ENCODE measurements around the gene NKAIN4. TPM values are rescaled to one million over a fixed set of nuclear protein-coding genes. Genes with fewer than 3 reads are reported as not detected.

Gene NKAIN4
- total RNA-seq, 1 donor from 2014 or later: not detected

GRCh38 chr20:63220696-63221399, 33.4 kb downstream of the NKAIN4 start:
- no peak overlapping the region for H3K4me3 Mint-ChIP-seq
- H3K27ac Mint-ChIP-seq: no peak overlapping the region
- intact Hi-C loops (cut with micrococcal nuclease): loop anchor here (5.0 kb wide), 1 partner anchor 751 kb away; no protein-coding TSS in a partner anchor
- no peak for ATAC-seq (ENCODE audit: low read depth)
- no peak for DNase-seq
- ChIA-PET CTCF (no interaction called here), POLR2A (no interaction called here)
- H3K36me3 Mint-ChIP-seq (ENCODE audit: low read depth): no peaks in the 10 kb centered on the region
- no peaks in the 10 kb centered on the region for H3K9me3 Mint-ChIP-seq
- peaks cover 6% of the 10 kb centered on the region for H3K4me1 Mint-ChIP-seq
- H3K27me3 Mint-ChIP-seq: peaks cover 6% of the 10 kb centered on the region
- TF ChIP-seq CTCF (IDR thresholded peaks at IDR 0.05): no peak

GRCh38 chr20:63219866-63220521, 34.3 kb downstream of the NKAIN4 start:
- ChIA-PET CTCF (no interaction called here), POLR2A (no interaction called here)
- intact Hi-C loops (cut with micrococcal nuclease): loop anchor here (5.0 kb wide), 1 partner anchor 752 kb away; no protein-coding TSS in a partner anchor
- ATAC-seq (ENCODE audit: low read depth): no peak
- H3K36me3 Mint-ChIP-seq (ENCODE audit: low read depth): peaks cover 4% of the 10 kb centered on the region
- TF ChIP-seq CTCF (IDR thresholded peaks at IDR 0.05): no peak
- H3K4me1 Mint-ChIP-seq: peaks cover 10% of the 10 kb centered on the region
- no peak for DNase-seq
- H3K27me3 Mint-ChIP-seq: peaks cover 6% of the 10 kb centered on the region
- H3K9me3 Mint-ChIP-seq: no peaks in the 10 kb centered on the region
- no peak overlapping the region for H3K27ac Mint-ChIP-seq
- H3K4me3 Mint-ChIP-seq: no peak overlapping the region

GRCh38 chr20:63219447-63219821, 34.8 kb downstream of the NKAIN4 start:
- peaks cover 6% of the 10 kb centered on the region for H3K27me3 Mint-ChIP-seq
- no peak overlapping the region for H3K4me3 Mint-ChIP-seq
- no peak for TF ChIP-seq CTCF (IDR thresholded peaks at IDR 0.05)
- no peaks in the 10 kb centered on the region for H3K9me3 Mint-ChIP-seq
- CTCF ChIA-PET: no interaction called here
- ATAC-seq (ENCODE audit: low read depth) (no peak), DNase-seq (no peak)
- peaks cover 15% of the 10 kb centered on the region for H3K4me1 Mint-ChIP-seq
- POLR2A ChIA-PET: no interaction called here
- intact Hi-C loops (cut with micrococcal nuclease): no loop called here
- no peak overlapping the region for H3K27ac Mint-ChIP-seq
- peaks cover 9% of the 10 kb centered on the region for H3K36me3 Mint-ChIP-seq (ENCODE audit: low read depth)

- intact Hi-C loops (cut with micrococcal nuclease): no loop called here
- no peak for DNase-seq
- POLR2A ChIA-PET: no interaction called here
- H3K9me3 Mint-ChIP-seq: no peaks in the 10 kb centered on the region
- CTCF ChIA-PET: no interaction called here
- ATAC-seq (ENCODE audit: low read depth): no peak
- H3K4me1 Mint-ChIP-seq: peaks cover 21% of the 10 kb centered on the region
- no peak overlapping the region for H3K27ac Mint-ChIP-seq
- TF ChIP-seq CTCF (IDR thresholded peaks at IDR 0.05): no peak
- peaks cover 6% of the 10 kb centered on the region for H3K27me3 Mint-ChIP-seq
- H3K4me3 Mint-ChIP-seq: no peak overlapping the region
- H3K36me3 Mint-ChIP-seq (ENCODE audit: low read depth): peaks cover 15% of the 10 kb centered on the region
Observed at GRCh38 chr20:63218701-63219446, 35.4 kb downstream of the NKAIN4 start.

GRCh38 chr20:63217706-63218105, 36.6 kb downstream of the NKAIN4 start:
- CTCF ChIA-PET: no interaction called here

More at GRCh38 chr20:63217706-63218105, 36.6 kb downstream of the NKAIN4 start:
- H3K36me3 Mint-ChIP-seq (ENCODE audit: low read depth): peaks cover 25% of the 10 kb centered on the region
- intact Hi-C loops (cut with micrococcal nuclease): no loop called here
- TF ChIP-seq CTCF (IDR thresholded peaks at IDR 0.05): no peak
- H3K4me1 Mint-ChIP-seq: peaks cover 29% of the 10 kb centered on the region
- POLR2A ChIA-PET: no interaction called here
- H3K27me3 Mint-ChIP-seq: peaks cover 4% of the 10 kb centered on the region
- no peak overlapping the region for H3K4me3 Mint-ChIP-seq
- H3K9me3 Mint-ChIP-seq: no peaks in the 10 kb centered on the region
- DNase-seq: no peak
- H3K27ac Mint-ChIP-seq: no peak overlapping the region
- ATAC-seq (ENCODE audit: low read depth): no peak

Measured in activated B cell treated with CpG ODN at 0.5 μM for 24 hours (primary cell).